H1 (cell line): ENCODE measurements around the gene NAV2. TPM values are rescaled to one million over a fixed set of nuclear protein-coding genes. Genes with fewer than 3 reads are reported as not detected.

ENCODE experiments used
- CTCF ChIA-PET: fragments of 300-600 bp; sonication (Branson Sonifier 250); formaldehyde crosslinking; loops from one replicate; lab custom pipeline; 2021; ENCODE audit not compliant: partially characterized antibody; lab: Charles Lee
- POLR2A ChIA-PET: fragments of 300-600 bp; sonication (Branson Sonifier 250); formaldehyde crosslinking; loops from one replicate; lab custom pipeline; 2021; ENCODE audit warnings: inconsistent platforms; ENCODE audit not compliant: partially characterized antibody; lab: Charles Lee
- DNase-seq, 2 experiments: peaks; one replicate each; pipeline versions ENCODE4 v3.0.0 to v3.0.0-alpha.2; 2010 to 2022; ENCODE audit warnings: low spot score in 2 of 2, low read depth in 1 of 2, mixed read lengths in 1 of 2
- FAIRE-seq: peaks from 2 replicates; lab custom pipeline; 2011; peaks lifted over from hg19 to GRCh38; lab: Jason Lieb, UNC
- H2AFZ ChIP-seq: 2 replicates; pipeline ENCODE4 v1.8.1; 2012; ENCODE audit warnings: low read length, inconsistent platforms
- H2AK5ac ChIP-seq: 2 replicates; pipeline ENCODE4 v1.6.1; 2013; ENCODE audit warnings: low read depth, low read length
- H2BK120ac ChIP-seq: replicated peaks from 2 replicates; pipeline ENCODE3; 2013; ENCODE audit warnings: low read depth, low read length, inconsistent platforms
- H2BK12ac ChIP-seq: 2 replicates; pipeline ENCODE4 v1.6.1; 2013; ENCODE audit warnings: low read depth, low read length
- H2BK15ac ChIP-seq: 2 replicates; pipeline ENCODE4 v1.6.1; 2013; ENCODE audit warnings: low read length
- H2BK20ac ChIP-seq: 2 replicates; pipeline ENCODE4 v1.6.1; 2013; ENCODE audit warnings: low read length
- H2BK5ac ChIP-seq: 2 replicates; pipeline ENCODE4 v1.6.1; 2013; ENCODE audit warnings: low read depth, low read length
- H3K14ac ChIP-seq: 2 replicates; pipeline ENCODE4 v1.6.1; 2013; ENCODE audit warnings: inconsistent platforms; ENCODE audit not compliant: insufficient read length
- H3K18ac ChIP-seq: 2 replicates; pipeline ENCODE4 v1.6.1; 2013; ENCODE audit warnings: low read length; ENCODE audit errors: extremely low read depth
- H3K23ac ChIP-seq: 2 replicates; pipeline ENCODE4 v1.6.1; 2013; ENCODE audit warnings: inconsistent platforms; ENCODE audit not compliant: insufficient read length
- H3K23me2 ChIP-seq: 2 replicates; pipeline ENCODE4 v1.6.1; 2013; ENCODE audit warnings: low read depth, low read length
- H3K27ac ChIP-seq: 2 replicates; pipeline ENCODE4 v1.6.1; 2011; ENCODE audit warnings: low read depth, low read length, inconsistent platforms
- H3K27me3 ChIP-seq, 4 experiments: replicated peaks in 1 of 4; 1 replicate in 1 of 4; 2 replicates in 3 of 4; pipeline versions ENCODE4 v1.6.1 to v1.8.1; 2011 to 2013; ENCODE audit warnings: low read length in 3 of 4, mild to moderate bottlenecking in 3 of 4, inconsistent platforms in 2 of 4, mixed read lengths in 2 of 4, moderate library complexity in 1 of 4; ENCODE audit not compliant: control insufficient read depth in 3 of 4, insufficient read depth in 3 of 4; ENCODE audit errors: extremely low read depth in 1 of 4
- H3K36me3 ChIP-seq, 4 experiments: 2 replicates each; pipeline versions ENCODE4 v1.6.1 to v1.8.1; 2011 to 2013; ENCODE audit warnings: mild to moderate bottlenecking in 4 of 4, low read length in 3 of 4, moderate library complexity in 2 of 4, control low read depth in 1 of 4, inconsistent platforms in 1 of 4; ENCODE audit not compliant: insufficient read depth in 4 of 4, control insufficient read depth in 2 of 4
- H3K4ac ChIP-seq: replicated peaks from 2 replicates; pipeline ENCODE3; 2013; ENCODE audit warnings: low read length, low read depth, mixed read lengths, inconsistent platforms; ENCODE audit not compliant: insufficient read length
- H3K4me1 ChIP-seq, 4 experiments: replicated peaks in 1 of 4; 1 replicate in 1 of 4; 2 replicates in 3 of 4; pipeline versions ENCODE4 v1.6.1 to v1.8.1; 2011 to 2013; ENCODE audit warnings: low read length in 3 of 4, inconsistent platforms in 2 of 4, mixed read lengths in 1 of 4; ENCODE audit not compliant: insufficient read depth in 4 of 4, control insufficient read depth in 3 of 4
- H3K4me2 ChIP-seq, 2 experiments: 2 replicates each; pipeline versions ENCODE4 v1.6.1 to v1.8.1; 2011 to 2013; ENCODE audit warnings: low read depth in 2 of 2, low read length in 2 of 2, control low read depth in 1 of 2, inconsistent platforms in 1 of 2, mild to moderate bottlenecking in 1 of 2; ENCODE audit not compliant: insufficient read depth in 1 of 2
- H3K4me3 ChIP-seq, 4 experiments: fragments of 200-600, 300-600 bp in 1 of 4; sonication (generic), shearing (Covaris generic), sonication (Bioruptor Twin) in 1 of 4; 2 replicates each; pipeline versions ENCODE4 v1.5.1 to v1.8.1; 2011 to 2016; ENCODE audit warnings: low read length in 4 of 4, low read depth in 3 of 4, control low read depth in 2 of 4, inconsistent platforms in 2 of 4, mild to moderate bottlenecking in 2 of 4, mixed read lengths in 1 of 4, moderate library complexity in 1 of 4; ENCODE audit not compliant: insufficient read depth in 2 of 4; ENCODE audit errors: extremely low read depth in 1 of 4
- H3K56ac ChIP-seq: replicated peaks from 2 replicates; pipeline ENCODE3; 2013; ENCODE audit warnings: low read depth, mild to moderate bottlenecking, mixed read lengths, low read length, inconsistent platforms; ENCODE audit not compliant: insufficient read length
- H3K79me1 ChIP-seq: 2 replicates; pipeline ENCODE4 v1.6.1; 2013; ENCODE audit warnings: low read depth, low read length, control low read depth
- H3K79me2 ChIP-seq, 2 experiments: 2 replicates each; pipeline versions ENCODE4 v1.6.1 to v1.8.1; 2012 to 2013; ENCODE audit warnings: low read length in 2 of 2, mild to moderate bottlenecking in 2 of 2, inconsistent platforms in 1 of 2; ENCODE audit not compliant: insufficient read depth in 2 of 2, control insufficient read depth in 1 of 2
- H3K9ac ChIP-seq, 4 experiments: replicated peaks in 1 of 4; 1 replicate in 1 of 4; 2 replicates in 3 of 4; pipeline versions ENCODE4 v1.6.1 to v1.8.1; 2011 to 2013; ENCODE audit warnings: low read depth in 3 of 4, low read length in 3 of 4, control low read depth in 2 of 4, mild to moderate bottlenecking in 2 of 4, moderate library complexity in 2 of 4, inconsistent platforms in 1 of 4; ENCODE audit errors: extremely low read depth in 1 of 4
- H3K9me3 ChIP-seq, 2 experiments: 2 replicates each; pipeline versions ENCODE4 v1.6.1 to v1.8.1; 2012 to 2013; ENCODE audit warnings: mild to moderate bottlenecking in 2 of 2, moderate library complexity in 2 of 2, control low read depth in 1 of 2, inconsistent platforms in 1 of 2, low read depth in 1 of 2, low read length in 1 of 2, mixed read lengths in 1 of 2; ENCODE audit not compliant: insufficient read depth in 2 of 2
- H4K20me1 ChIP-seq, 2 experiments: replicated peaks in 1 of 2; 2 replicates each; pipeline versions ENCODE3 to v1.8.1; 2011 to 2013; ENCODE audit warnings: inconsistent platforms in 2 of 2, low read length in 2 of 2, mild to moderate bottlenecking in 1 of 2; ENCODE audit not compliant: insufficient read depth in 2 of 2, control insufficient read depth in 1 of 2
- H4K5ac ChIP-seq: 2 replicates; pipeline ENCODE4 v1.6.1; 2013; ENCODE audit warnings: low read length, low read depth, mixed read lengths, inconsistent platforms; ENCODE audit not compliant: insufficient read length
- H4K8ac ChIP-seq: 2 replicates; pipeline ENCODE4 v1.8.0; 2013; ENCODE audit warnings: mild to moderate bottlenecking, moderate library complexity, low read length, inconsistent platforms; ENCODE audit not compliant: insufficient read depth; ENCODE audit errors: extremely low read depth
- H4K91ac ChIP-seq: replicated peaks from 2 replicates; pipeline ENCODE3; 2013; ENCODE audit warnings: low read length, mixed read lengths, inconsistent platforms; ENCODE audit not compliant: insufficient read length
- BCL11A ChIP-seq, 2 experiments: IDR thresholded peaks; one replicate each; pipeline ENCODE4 v1.6.1; 2011; ENCODE audit warnings: low read depth in 2 of 2, low read length in 2 of 2, mild to moderate bottlenecking in 2 of 2
- CREB1 ChIP-seq: IDR thresholded peaks from 2 replicates; pipeline ENCODE4 v1.6.1; 2012; ENCODE audit warnings: inconsistent platforms
- JUN ChIP-seq: IDR thresholded peaks from 2 replicates; pipeline ENCODE4 v1.6.1; 2011; ENCODE audit warnings: low read depth, mild to moderate bottlenecking, improper control_type of control experiment, low read length
- KDM5A ChIP-seq: fragments of 200-600 bp; IDR thresholded peaks from 2 replicates; pipeline ENCODE4 v1.7.1; 2012; ENCODE audit warnings: mild to moderate bottlenecking, low read length, inconsistent platforms, mixed read lengths
- MAFK ChIP-seq: IDR thresholded peaks from 2 replicates; pipeline ENCODE4 v1.6.1; 2012; ENCODE audit warnings: low read depth, mild to moderate bottlenecking, improper control_type of control experiment, low read length
- POU5F1 ChIP-seq: IDR thresholded peaks from 2 replicates; pipeline ENCODE4 v1.6.1; 2011; ENCODE audit warnings: low read depth, mild to moderate bottlenecking, low read length, moderate library complexity
- RBBP5 ChIP-seq: IDR thresholded peaks from 2 replicates; pipeline ENCODE4 v1.7.1; 2012; ENCODE audit warnings: low read depth, mild to moderate bottlenecking, inconsistent platforms, low read length, moderate library complexity, borderline replicate concordance
- RNF2 ChIP-seq: fragments of 200-900, 300-1000 bp; sonication (generic); IDR thresholded peaks from 2 replicates; pipeline ENCODE4 v1.7.1; 2016; ENCODE audit warnings: borderline replicate concordance, low read depth, mild to moderate bottlenecking, antibody characterized with exemption, low read length; ENCODE audit not compliant: poor library complexity, severe bottlenecking; ENCODE audit errors: missing control alignments
- SIX5 ChIP-seq: IDR thresholded peaks from 2 replicates; pipeline ENCODE4 v1.6.1; 2011; ENCODE audit warnings: mild to moderate bottlenecking, low read depth, low read length
- SP1 ChIP-seq: IDR thresholded peaks from 2 replicates; pipeline ENCODE4 v1.6.1; 2011; ENCODE audit warnings: low read depth, low read length
- SP4 ChIP-seq: IDR thresholded peaks from 2 replicates; pipeline ENCODE4 v1.6.1; 2012; ENCODE audit warnings: low read length, inconsistent platforms
- TEAD4 ChIP-seq: IDR thresholded peaks from 2 replicates; pipeline ENCODE4 v1.6.1; 2012; ENCODE audit warnings: low read depth, low read length, inconsistent platforms, mixed read lengths
- WGBS, 2 experiments: shearing (Covaris generic) in 1 of 2; methylation state at CpG; one replicate each; pipeline versions ENCODE4 v1.1.6 to v1.1.7; 2013 to 2015; ENCODE audit warnings: low lambda C conversion rate in 2 of 2, mixed read lengths in 2 of 2, inconsistent platforms in 1 of 2, low coverage in 1 of 2, missing lambda C conversion rate in 1 of 2; ENCODE audit not compliant: insufficient replicate concordance in 2 of 2, insufficient coverage in 1 of 2, insufficient read length in 1 of 2; ENCODE audit errors: extremely low coverage in 1 of 2, missing lambda C conversion rate in 1 of 2; 5-methylcytosine and 5-hydroxymethylcytosine counted together
- polyA plus RNA-seq, 7 experiments: library from polyadenylated mRNA; depleted of rRNA in 3 of 7; stranded (reverse) in 5 of 7; unstranded in 2 of 7; fragments of >200 nt in 5 of 7; fragments of 200-250 nt in 2 of 7; gene quantifications; 1 replicate in 5 of 7; 2 replicates in 1 of 7; 4 replicates in 1 of 7; pipeline versions ENCODE4 v1.2.1 to v1.2.3, GENCODE V29; 2011 to 2013; ENCODE audit warnings: missing spikeins in 2 of 7, mixed read lengths in 2 of 7
- total RNA-seq: library from RNA; stranded (reverse); fragmentation: NEBNext Ultra II Directional; extraction: Animal tissue kit (Norgen Biotek cat#: 25700); gene quantifications from 2 replicates; pipeline ENCODE4 v1.2.1, GENCODE V29; 2021
- TF ChIP-seq, protein P1 (sequence below): IDR thresholded peaks from 2 replicates; pipeline ENCODE4 v1.6.1; 2012; ENCODE audit warnings: inconsistent platforms

Gene NAV2
- total and polyA plus RNA-seq, 2 of the 8 experiments (the other 6 are each of a cell fraction or from before 2014, with no cell fraction given) = 35.6 to 73.6 TPM

- no peak overlapping the region for H3K14ac ChIP-seq
- no peak overlapping the region for H3K27ac ChIP-seq
- H3K4me3 ChIP-seq = no peak overlapping the region
- H3K4me1 ChIP-seq = no peaks in the 10 kb centered on the region; a peak in 1 of 7 replicates
- CTCF ChIA-PET = interaction anchor here (0.5 to 6.0 kb wide), 6 partner anchors 9 to 359 kb away, joined by 3 to 37 read pairs (median 5); no protein-coding TSS in a partner anchor
- H2AK5ac ChIP-seq = no peak overlapping the region
- H3K36me3 ChIP-seq = peaks cover 0 to 8% (median 1%) of the 10 kb centered on the region in 4 experiments; a peak in 3 of 8 replicates
- DNase-seq (no peak), FAIRE-seq (no peak)
- no peak overlapping the region for H3K18ac ChIP-seq
- H4K5ac ChIP-seq = no peak overlapping the region
- no peak overlapping the region for H2BK20ac ChIP-seq
- H3K9ac ChIP-seq = no peak overlapping the region
- H2BK12ac ChIP-seq = no peak overlapping the region
- POLR2A ChIA-PET = interaction anchor here (0.7 kb wide), 1 partner anchor 11 kb away, joined by 3 read pairs; no protein-coding TSS in a partner anchor
- 100% methylated on average over 3 of the region's 3 CpGs; no CpG with 5 or more reads in 1 of the 2 experiments for WGBS, 2 experiments
- no peak overlapping the region for H3K4me2 ChIP-seq
- no peaks in the 10 kb centered on the region for H3K79me2 ChIP-seq
- H2BK120ac ChIP-seq = no peak overlapping the region
- H4K20me1 ChIP-seq = no peaks in the 10 kb centered on the region
- H3K23ac ChIP-seq = no peak overlapping the region
- no peak overlapping the region for H4K91ac ChIP-seq
- no peak overlapping the region for H4K8ac ChIP-seq
- H3K56ac ChIP-seq = no peak overlapping the region
- H2BK5ac ChIP-seq = no peak overlapping the region
- no peaks in the 10 kb centered on the region for H3K9me3 ChIP-seq
- no peak overlapping the region for H2AFZ ChIP-seq
- H3K23me2 ChIP-seq = no peaks in the 10 kb centered on the region
- TF ChIP-seq TEAD4 (no peak), POU5F1 (no peak), JUN (no peak), KDM5A (no peak), SIX5 (no peak), MAFK (no peak), SP4 (no peak), RBBP5 (no peak), RNF2 (no peak), CREB1 (no peak), BCL11A (IDR thresholded peaks at IDR 0.05; ENCODE audit: low read depth in 2 of 2, low read length in 2 of 2) (no peak), SP1 (no peak)
- TF ChIP-seq, protein P1, sequence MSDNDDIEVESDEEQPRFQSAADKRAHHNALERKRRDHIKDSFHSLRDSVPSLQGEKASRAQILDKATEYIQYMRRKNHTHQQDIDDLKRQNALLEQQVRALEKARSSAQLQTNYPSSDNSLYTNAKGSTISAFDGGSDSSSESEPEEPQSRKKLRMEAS = no peak
- H3K4ac ChIP-seq = no peak overlapping the region
- no peak overlapping the region for H2BK15ac ChIP-seq
- no peaks in the 10 kb centered on the region for H3K27me3 ChIP-seq
- H3K79me1 ChIP-seq = no peaks in the 10 kb centered on the region; the same call in 1 of the 2 replicates
Observed at GRCh38 chr11:19922689-19923035, 210.0 kb downstream of the NAV2 start.
